ENCODE data around the gene C17orf58.

DNA sequence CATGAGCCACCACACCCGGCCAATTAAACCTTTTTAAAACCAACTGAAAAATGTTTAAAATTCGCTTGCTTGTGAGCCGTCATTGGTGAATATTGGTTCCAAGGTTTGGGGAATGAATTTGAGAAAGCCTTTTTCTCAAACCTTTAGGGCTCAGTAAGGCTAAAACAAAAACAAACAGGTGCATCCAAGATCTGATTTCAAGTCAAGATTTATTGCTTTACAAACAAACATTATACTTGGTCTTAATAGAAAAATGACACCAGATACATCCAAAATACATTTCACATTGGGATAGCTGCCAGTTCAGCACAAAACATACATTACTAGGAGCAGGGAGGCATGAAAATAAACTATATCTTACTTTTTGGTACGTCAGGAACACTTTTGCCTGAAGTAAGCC, 5.4 kb downstream of the C17orf58 start:
- TF ChIP-seq, protein P1, sequence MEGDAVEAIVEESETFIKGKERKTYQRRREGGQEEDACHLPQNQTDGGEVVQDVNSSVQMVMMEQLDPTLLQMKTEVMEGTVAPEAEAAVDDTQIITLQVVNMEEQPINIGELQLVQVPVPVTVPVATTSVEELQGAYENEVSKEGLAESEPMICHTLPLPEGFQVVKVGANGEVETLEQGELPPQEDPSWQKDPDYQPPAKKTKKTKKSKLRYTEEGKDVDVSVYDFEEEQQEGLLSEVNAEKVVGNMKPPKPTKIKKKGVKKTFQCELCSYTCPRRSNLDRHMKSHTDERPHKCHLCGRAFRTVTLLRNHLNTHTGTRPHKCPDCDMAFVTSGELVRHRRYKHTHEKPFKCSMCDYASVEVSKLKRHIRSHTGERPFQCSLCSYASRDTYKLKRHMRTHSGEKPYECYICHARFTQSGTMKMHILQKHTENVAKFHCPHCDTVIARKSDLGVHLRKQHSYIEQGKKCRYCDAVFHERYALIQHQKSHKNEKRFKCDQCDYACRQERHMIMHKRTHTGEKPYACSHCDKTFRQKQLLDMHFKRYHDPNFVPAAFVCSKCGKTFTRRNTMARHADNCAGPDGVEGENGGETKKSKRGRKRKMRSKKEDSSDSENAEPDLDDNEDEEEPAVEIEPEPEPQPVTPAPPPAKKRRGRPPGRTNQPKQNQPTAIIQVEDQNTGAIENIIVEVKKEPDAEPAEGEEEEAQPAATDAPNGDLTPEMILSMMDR (IDR thresholded peaks at IDR 0.05): no peak
- no peak for TF ChIP-seq POLR2A (IDR thresholded peaks at IDR 0.05)

Measured in uterus (tissue), 2 donors.